Fibroblast of peridontal ligament (primary cell): ENCODE data around the gene HIVEP1.

ENCODE experiments used
- DNase-seq: peaks from one replicate; pipeline ENCODE4 v3.0.0-alpha.2; 2010; ENCODE audit errors: extremely low read depth

The HIVEP1 gene

DNA sequence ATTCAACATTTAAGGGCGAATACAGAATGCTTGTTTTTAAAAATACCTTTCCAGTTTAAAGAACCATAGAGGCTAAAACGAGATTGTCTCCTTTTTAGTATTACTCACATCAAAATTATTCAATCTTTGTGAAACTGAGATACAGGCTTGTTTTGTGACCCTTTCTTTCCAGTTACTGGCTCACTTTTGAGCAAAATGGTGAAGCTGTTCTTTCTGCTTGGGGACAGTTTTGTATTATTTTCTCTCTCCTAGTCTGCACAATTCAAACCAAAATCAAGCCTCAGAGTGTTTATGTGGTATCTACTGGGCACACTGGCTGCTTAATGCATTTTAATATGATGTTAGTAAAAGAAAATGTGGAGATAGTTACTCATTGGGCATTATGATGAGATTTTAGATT, 36.5 kb downstream of the HIVEP1 start:
- no peak for DNase-seq

DNA sequence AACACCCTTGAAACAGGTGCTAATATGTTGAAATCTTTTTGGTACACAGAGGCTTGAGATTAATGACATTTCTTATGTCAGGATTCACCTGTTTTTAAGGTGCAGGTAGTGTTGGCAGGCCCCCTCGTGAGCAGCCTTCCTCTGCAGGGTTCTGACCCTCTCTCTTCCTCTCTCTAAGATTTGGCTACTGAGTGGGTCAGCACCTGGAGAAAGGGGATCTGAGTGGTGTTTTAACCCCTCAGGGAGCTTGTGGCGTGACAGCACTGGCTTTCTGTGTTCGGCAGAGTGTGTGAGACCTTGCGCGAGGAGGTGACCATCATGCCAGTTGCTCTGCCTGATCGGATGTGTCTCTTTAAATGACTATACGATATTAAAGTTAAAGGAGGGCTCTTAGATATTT, 37.1 kb downstream of the HIVEP1 start:
- no peak for DNase-seq

GRCh38 chr6:12051861-12052368, 39.8 kb downstream of the HIVEP1 start:
- DNase-seq, result peak; percentile 89

DNA sequence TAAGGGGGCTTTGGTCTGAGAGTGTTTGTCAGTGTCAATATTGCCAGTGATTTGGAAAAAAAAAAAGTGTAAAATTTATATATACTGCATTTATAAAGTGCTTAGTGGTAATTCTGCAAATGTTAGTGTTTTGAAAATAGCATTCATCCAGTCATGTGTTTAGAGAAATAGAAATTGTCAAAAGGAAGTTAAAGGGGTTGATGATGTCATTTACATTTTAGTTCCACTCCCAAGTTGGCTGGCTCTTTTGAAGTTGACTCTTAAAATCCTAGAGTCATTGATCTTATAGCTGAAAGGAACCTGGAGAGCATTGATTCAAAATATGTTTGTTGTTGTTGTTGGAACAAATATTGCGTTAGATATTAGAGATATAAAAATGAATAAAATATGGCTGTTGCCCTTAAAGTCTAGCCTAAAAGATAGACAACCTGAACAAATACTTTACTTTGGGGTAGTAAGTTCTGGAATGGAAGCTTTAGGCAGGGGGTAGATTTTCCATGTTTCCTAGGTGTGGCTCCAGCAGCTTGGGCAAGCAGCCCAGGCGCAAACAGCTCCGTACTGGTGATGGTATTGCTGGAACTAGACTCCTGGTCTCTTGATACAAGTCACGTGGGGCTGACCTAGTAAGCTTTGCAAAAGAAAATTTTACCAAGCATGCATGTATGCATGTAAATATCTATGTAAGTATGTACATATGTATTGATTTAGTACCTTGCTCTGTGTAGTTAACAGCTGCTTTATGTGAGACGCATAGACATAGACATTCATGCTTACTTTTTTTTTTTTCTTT, 46.3 kb downstream of the HIVEP1 start:
- no peak for DNase-seq

- DNase-seq, result no peak
Observed at GRCh38 chr6:12060780-12061609, 48.9 kb downstream of the HIVEP1 start.

GRCh38 chr6:12062605-12063004, 50.5 kb downstream of the HIVEP1 start:
- DNase-seq, result no peak

- DNase-seq, result peak; percentile 14
Observed at GRCh38 chr6:12064131-12064530, 52.0 kb downstream of the HIVEP1 start.

DNA sequence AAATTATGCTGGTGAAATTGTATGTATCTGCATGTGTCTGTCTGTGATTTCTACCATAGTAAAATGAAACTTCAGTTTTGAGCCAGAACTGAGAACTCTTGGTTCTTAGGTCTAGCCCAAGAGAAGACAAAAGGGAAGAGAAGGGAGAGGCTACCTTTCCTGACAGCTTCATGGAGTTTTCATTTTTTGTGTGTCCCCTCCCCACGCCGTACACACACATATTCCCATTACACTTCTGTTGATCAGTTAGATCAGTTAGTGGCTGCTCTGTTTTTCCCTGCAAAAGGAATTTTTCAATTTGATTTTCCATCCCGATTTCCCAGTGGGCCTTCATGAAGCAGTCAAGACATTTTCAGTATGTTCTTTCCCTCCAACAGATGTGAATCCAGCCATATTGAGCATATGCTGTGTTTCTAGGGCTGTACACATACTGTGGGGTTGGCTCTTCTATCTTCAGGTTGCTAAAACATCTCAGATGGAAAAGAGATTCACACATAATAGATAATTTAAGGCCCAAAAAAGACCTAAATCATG, 52.5 kb downstream of the HIVEP1 start:
- DNase-seq, result no peak

DNA sequence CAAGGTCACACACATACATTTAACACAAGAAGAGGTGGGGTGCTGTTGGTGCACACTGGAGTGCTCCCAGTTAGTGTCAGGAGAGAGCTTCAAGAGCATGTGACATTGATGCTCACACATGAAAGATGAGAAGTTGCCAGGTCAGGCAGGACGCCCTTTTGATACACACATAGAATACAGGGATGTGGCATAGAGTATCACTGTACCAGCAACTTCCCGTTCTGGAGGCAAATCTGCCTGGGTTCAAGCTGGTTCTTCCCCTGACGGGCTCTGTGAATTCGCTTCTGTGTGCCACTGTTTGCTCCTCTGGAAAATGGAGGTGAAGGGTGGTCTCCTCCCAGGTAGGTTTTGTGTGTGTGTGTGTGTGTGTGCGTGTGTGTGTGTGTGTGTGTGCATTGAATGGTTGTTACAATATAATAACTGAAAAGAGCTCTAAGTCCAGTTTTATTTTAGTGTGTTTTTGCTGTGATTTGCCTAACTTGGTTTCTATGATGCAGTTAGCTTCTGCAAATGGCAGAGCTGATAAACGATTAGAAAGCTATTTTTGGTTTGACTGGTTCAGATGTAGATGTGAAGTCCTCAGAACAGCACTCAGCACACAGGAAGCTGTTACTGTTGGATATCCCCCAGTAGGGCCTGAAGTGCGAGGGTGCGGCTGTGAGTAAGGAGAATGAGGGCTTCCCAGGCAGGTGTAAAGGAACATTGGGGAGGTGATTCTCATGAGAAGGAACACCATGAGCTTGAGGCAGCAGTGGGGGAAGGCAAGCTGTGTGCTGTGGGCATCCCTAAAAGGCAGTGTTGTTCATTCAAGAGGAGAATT, 53.4 kb downstream of the HIVEP1 start:
- DNase-seq, result no peak

DNA sequence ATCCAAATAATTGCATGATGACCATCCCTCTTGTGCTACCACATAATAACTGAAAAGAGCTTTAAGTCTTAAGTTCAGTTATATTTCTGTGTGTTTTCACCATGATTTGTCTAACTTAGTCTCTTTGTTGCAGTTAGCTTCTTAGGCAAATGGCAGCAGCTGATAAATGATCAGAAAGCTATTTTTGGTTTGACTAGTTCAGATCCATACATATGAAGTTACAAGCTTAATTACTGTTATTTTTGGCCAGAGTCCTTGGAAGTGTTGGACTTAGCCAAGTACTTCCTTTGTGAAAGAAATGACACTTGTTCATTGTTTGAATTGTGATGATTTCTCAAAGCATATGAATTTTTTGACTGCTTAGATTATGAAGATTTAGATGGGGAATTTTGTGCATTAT, 54.2 kb downstream of the HIVEP1 start:
- peak; percentile 61 for DNase-seq

DNA sequence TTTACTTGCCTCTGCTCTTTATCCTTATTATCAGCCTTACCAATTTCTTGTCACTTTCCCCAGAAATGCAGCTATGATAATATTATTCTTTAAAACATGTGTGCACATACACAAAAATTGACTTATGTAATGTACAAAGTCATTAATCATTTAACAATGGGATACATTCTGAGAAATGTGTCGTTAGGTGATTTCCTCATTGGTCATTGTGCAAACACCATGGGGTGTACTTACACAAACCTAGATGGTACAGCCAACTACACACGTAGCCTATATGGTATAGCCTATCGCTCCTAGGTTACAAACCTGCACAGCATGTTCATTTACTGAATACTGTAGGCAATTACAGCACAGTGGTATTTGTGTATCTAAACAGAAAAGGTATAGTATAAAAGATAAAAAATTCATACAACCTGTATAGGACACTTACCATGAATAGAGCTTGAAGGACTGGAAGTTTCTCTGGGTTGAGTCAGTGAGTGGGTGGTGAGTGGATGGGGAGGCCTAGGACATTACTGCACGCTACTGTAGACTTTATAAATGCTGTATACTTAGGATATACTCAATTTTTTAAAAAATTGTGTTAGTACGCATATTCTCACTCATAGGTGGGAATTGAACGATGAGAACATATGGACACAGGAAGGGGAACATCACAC, 56.9 kb downstream of the HIVEP1 start:
- DNase-seq, result no peak

DNA sequence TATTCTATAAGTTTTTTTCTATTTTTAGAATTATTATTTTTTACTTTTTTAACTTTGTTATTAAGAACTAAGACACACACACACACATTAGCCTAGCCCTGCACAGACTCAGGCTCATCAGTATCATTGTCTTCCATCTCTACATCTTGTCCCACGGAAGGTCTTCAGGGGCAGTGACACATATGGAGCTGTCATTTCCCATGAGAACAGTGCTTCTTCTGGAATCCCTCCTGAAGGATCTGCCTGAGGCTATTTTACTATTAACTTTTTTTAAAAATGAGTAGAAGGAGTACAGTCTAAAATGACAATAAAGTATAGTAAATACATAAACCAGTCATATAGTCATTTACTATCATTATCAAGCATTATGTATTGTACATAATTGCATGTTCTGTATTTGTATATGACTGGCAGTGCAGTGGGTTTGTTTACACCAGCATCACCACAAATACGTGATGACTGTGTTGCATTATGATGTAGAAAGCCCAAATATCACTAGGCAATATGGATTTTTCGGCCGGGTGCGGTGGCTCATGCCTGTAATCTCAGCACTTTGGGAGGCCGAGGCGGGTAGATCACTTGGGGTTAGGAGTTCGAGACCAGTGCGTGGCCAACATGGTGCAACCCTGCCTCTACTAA, 57.9 kb downstream of the HIVEP1 start:
- peak; percentile 51 for DNase-seq

DNA sequence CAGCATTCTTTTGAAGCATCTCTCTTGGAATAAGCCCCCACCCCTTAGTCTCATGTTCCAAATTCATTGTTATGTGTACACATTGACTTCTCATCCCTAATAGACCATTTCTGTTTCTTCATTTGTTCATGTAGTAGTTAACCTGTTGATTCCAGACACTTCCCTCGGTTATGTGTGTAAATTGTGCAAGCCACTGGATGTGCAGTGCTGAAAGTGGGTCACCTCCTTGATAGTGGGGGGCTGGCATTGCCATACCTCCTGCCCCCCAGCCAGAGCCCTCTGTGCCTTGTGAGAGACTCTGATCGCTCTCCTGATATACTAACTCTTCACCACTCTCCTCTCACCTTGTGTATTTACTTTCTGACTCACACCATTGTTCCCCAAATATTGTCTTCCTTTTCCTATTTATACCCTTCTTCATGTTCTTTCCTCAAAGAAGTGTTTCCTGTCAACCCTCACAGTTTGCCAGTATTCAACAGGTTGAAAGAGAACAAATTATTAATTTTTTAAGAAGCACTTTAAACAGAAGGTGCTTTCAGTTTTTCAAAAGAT, 59.0 kb downstream of the HIVEP1 start:
- DNase-seq, result no peak

DNA sequence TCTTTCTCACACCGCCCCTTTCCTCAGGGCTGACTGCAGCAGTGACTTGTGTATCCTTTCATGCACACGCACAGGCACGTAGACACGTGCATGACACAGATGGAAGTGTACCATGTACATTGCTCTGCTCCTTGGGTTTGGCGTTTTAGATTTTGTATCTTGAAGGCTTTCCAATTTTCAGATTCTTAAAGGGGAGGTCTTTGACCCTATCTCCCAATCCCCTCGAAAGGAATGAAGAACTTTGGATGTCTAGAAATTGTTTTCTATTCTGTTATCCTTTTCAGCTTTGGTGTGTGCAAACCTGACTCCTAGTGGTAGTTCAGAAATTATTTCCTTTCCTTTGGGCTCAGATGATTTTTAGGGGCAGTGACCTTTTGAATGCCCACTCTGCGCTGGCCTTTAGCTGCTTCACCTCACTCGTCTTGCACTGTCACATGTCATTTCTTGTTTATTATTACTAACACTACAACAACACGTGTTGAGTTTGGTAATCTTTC, 63.0 kb downstream of the HIVEP1 start:
- DNase-seq, result peak; percentile 43

GRCh38 chr6:12077021-12077710, 65.1 kb downstream of the HIVEP1 start:
- no peak for DNase-seq

- DNase-seq, result no peak
Observed at GRCh38 chr6:12078014-12078413, 65.9 kb downstream of the HIVEP1 start.

- DNase-seq, result no peak
Observed at GRCh38 chr6:12081771-12082170, 69.7 kb downstream of the HIVEP1 start.

DNA sequence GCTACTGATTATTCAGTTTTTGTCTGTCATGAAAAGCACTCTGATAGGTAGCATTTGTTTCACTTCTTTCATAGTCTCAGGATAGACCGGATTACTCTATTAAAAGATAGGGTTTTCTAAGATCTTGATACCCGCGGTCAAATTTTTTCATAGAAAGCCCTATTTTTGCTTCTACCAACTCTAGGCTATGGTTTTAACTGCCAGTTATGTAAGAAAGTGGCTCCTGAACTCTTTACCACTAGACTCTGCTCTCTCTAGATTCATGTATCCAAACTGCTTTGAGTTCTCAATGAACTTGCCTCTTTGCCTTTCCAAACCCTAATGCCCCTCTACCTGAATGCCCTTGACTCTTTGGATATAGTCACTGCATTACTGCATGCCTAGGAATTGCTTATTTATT, 70.3 kb downstream of the HIVEP1 start:
- DNase-seq, result no peak

- no peak for DNase-seq
Observed at GRCh38 chr6:12083302-12083701, 71.2 kb downstream of the HIVEP1 start.

DNA sequence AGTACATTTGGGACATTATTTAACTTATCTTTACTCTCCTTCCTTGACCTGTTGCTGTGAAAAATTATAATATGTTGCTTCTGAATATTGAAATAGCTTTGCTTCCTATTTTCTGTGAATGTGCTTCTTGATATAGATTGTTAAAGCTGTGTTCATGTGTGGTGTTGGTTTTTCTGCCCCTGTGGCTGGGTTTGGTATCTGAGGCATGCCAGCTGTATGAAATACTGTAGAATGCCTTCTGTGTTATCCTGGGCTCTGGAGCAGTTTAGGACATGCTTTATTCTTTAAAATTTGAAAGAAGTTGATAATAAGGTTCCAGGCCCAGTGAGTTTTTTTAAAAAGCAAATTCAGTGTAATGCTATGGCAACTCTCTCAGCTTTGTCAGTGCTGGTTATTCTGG, 71.7 kb downstream of the HIVEP1 start:
- DNase-seq, result peak; percentile 34
